ENCODE data around the gene ACAP2. TPM values are rescaled to one million over a fixed set of nuclear protein-coding genes. Genes with fewer than 3 reads are reported as not detected.

ACAP2 gene
- total RNA-seq, 4 donors from 2014 or later, result 31.8 to 85.8 (median 43.9) TPM

DNA sequence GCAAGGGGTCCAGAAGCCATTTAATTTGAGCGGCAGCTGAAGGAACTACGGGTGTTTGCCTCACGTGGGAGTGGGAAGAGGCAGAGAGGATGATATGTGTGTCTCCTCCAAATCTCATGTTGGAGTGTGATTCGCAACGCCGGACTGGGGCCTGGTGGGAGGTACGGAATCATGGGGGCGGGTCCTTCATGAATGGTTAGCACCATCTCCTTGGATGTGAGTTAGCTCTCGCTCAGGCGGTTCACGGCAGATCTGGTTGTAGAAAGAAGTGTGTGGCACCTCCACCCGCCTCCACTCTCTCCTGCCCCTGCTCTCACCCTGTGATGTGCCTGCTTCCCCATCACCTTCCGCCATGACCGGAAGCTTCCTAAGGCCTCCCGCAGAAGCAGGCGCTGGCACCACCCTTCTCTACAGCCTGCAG, 197.3 kb downstream of the ACAP2 start:
- intact Hi-C loops (cut with DNase I), result no loop called here
- peaks cover 0 to 16% (median 0%) of the 10 kb centered on the region in 4 donors for H3K36me3 ChIP-seq
- H3K4me3 ChIP-seq, result no peak overlapping the region
- no peaks in the 10 kb centered on the region for H3K27me3 ChIP-seq
- no peaks in the 10 kb centered on the region for H3K9me3 ChIP-seq
- DNase-seq (ENCODE audit: extremely low spot score), result peak; percentile 78
- H3K4me1 ChIP-seq, result peaks cover 2 to 6% (median 4%) of the 10 kb centered on the region in 4 donors
- no peak overlapping the region for H3K27ac ChIP-seq (replicated peaks in 1 of 4)
- WGBS, result 97% methylated on average over 16 of the region's 16 CpGs
- no peak for TF ChIP-seq POLR2AphosphoS5 (IDR thresholded peaks at IDR 0.05)
- TF ChIP-seq EP300 (IDR thresholded peaks at IDR 0.05), result no peak
- TF ChIP-seq, protein P1, sequence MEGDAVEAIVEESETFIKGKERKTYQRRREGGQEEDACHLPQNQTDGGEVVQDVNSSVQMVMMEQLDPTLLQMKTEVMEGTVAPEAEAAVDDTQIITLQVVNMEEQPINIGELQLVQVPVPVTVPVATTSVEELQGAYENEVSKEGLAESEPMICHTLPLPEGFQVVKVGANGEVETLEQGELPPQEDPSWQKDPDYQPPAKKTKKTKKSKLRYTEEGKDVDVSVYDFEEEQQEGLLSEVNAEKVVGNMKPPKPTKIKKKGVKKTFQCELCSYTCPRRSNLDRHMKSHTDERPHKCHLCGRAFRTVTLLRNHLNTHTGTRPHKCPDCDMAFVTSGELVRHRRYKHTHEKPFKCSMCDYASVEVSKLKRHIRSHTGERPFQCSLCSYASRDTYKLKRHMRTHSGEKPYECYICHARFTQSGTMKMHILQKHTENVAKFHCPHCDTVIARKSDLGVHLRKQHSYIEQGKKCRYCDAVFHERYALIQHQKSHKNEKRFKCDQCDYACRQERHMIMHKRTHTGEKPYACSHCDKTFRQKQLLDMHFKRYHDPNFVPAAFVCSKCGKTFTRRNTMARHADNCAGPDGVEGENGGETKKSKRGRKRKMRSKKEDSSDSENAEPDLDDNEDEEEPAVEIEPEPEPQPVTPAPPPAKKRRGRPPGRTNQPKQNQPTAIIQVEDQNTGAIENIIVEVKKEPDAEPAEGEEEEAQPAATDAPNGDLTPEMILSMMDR (IDR thresholded peaks at IDR 0.05), result no peak
- TF ChIP-seq POLR2A (IDR thresholded peaks at IDR 0.05; ENCODE audit: low read depth), result no peak

DNA sequence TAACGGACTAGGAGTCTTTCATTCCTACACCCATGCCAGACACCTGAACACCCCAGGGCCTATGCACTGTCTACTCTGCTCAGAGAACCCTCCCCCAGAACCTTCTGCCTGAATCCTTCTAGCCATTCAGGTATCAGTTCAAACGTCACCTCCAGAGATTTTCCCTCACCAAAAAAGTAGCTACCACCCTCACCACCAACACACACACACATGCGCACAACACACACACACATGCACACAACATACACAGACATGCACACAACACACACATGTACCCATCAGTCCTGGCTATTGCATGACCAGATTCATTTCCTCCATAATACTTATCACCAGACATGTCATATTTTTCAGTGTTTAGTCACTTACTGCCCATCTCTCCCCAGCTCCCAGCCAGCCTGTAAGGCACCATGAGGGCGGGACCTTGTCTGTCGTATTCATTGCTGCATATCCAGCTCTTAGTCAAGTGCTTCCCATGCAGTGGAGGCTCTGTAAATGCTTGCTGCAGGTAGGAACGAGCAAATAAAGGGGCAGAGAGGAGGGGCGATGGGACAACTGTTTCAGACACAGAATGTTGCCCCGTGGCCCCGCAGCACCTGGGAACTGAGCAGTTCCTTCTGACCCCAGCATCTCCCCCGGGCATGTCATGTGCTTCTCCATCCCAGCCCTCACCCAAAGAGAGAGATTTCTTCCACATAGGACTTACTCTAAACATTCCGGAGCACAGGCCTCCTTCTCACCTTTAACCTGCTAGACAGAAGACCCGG, 201.0 kb downstream of the ACAP2 start:
- Histone ChIP-seq H3K27me3 (no peaks in the 10 kb centered on the region), H3K4me1 (peaks cover 20 to 40% (median 31%) of the 10 kb centered on the region in 4 donors), H3K4me3 (no peak overlapping the region), H3K9me3 (peaks cover 0 to 2% (median 0%) of the 10 kb centered on the region in 4 donors), H3K36me3 (peaks cover 0 to 13% (median 0%) of the 10 kb centered on the region in 4 donors), H3K27ac (replicated peaks in 1 of 4) (no peak overlapping the region)
- 90% methylated on average over 12 of the region's 12 CpGs for WGBS
- intact Hi-C loops (cut with DNase I), result no loop called here
- peak; percentile 79 for DNase-seq (ENCODE audit: extremely low spot score)
- no peak for TF ChIP-seq EP300 (IDR thresholded peaks at IDR 0.05)
- no peak for TF ChIP-seq POLR2A (IDR thresholded peaks at IDR 0.05; ENCODE audit: low read depth)
- TF ChIP-seq POLR2AphosphoS5 (IDR thresholded peaks at IDR 0.05), result no peak
- TF ChIP-seq, protein P1 (IDR thresholded peaks at IDR 0.05), result no peak

DNA sequence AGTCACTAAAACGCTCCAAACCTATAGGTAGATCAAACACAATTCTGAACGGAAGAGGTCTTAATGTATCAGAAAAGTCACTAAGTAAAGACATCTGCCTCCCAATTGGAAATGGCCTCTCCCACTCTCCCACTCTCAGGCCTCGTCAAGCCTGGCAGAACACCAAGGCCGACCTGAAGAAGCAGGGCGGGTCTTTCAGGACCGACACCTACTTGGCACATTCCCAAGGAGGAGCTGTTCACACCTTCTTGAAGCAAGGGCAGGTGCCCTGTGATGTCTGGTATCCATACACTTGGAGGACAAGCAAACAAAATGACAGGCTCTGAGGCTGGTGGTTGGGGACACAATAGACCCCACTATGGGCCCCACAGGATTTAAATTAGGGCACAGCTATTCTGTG, 201.9 kb downstream of the ACAP2 start:
- peak overlapping the region in 1 of 4 donors; percentile 82 for H3K27ac ChIP-seq (replicated peaks in 1 of 4)
- TF ChIP-seq EP300 (IDR thresholded peaks at IDR 0.05), result no peak
- TF ChIP-seq POLR2AphosphoS5 (IDR thresholded peaks at IDR 0.05), result no peak
- TF ChIP-seq, protein P1 (IDR thresholded peaks at IDR 0.05), result no peak
- TF ChIP-seq POLR2A (IDR thresholded peaks at IDR 0.05; ENCODE audit: low read depth), result no peak
- H3K4me3 ChIP-seq, result no peak overlapping the region
- no peaks in the 10 kb centered on the region for H3K27me3 ChIP-seq
- peak; percentile 53 for DNase-seq (ENCODE audit: extremely low spot score)
- peaks cover 0 to 4% (median 0%) of the 10 kb centered on the region in 4 donors for H3K9me3 ChIP-seq
- peaks cover 0 to 6% (median 0%) of the 10 kb centered on the region in 4 donors for H3K36me3 ChIP-seq
- intact Hi-C loops (cut with DNase I), result no loop called here
- WGBS, result 89% methylated on average over 6 of the region's 6 CpGs
- peaks cover 20 to 40% (median 31%) of the 10 kb centered on the region in 4 donors for H3K4me1 ChIP-seq

DNA sequence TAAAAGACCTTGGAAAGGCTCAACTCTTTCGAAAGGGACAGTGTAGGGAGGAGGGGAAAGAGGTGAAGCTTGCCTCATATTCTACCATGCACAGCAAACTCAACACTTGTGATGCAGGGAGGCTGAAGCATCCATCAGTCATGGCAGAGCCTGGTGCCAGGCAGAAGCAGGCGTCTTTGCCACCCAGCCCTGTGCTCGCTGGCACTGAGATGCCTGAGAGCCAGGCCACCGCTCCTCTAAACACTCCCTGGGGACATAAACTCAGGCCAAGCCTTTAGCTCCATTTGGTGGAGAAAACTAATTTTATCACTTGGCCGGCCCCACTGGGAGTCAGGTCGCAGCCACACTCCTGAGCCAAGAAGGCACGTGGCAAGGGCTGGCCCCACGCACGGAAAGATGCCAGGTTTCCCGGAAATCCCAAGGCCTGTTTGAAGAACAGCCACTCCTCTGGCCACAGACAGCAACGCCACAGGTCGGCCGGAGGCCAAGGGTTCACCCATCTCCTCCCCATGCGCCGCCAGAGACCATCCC, 202.6 kb downstream of the ACAP2 start:
- DNase-seq (ENCODE audit: extremely low spot score), result peak; percentile 80
- intact Hi-C loops (cut with DNase I), result no loop called here
- 84% methylated on average over 13 of the region's 15 CpGs for WGBS
- Histone ChIP-seq H3K4me3 (no peak overlapping the region), H3K36me3 (peaks cover 0 to under 1% (median 0%) of the 10 kb centered on the region in 4 donors), H3K9me3 (peaks cover 0 to 4% (median 0%) of the 10 kb centered on the region in 4 donors), H3K27ac (replicated peaks in 1 of 4) (peak overlapping the region; percentile 16 to 82 (median 74)), H3K27me3 (no peaks in the 10 kb centered on the region), H3K4me1 (peaks cover 20 to 40% (median 31%) of the 10 kb centered on the region in 4 donors)
- peak in 1 of 2 donors; percentile 15 for TF ChIP-seq POLR2AphosphoS5 (IDR thresholded peaks at IDR 0.05)
- TF ChIP-seq, protein P1 (IDR thresholded peaks at IDR 0.05), result no peak
